GM12872 (cell line): Measurements from ENCODE around the gene XPO5.

Experiments used
- CTCF ChIP-seq: IDR thresholded peaks from 3 replicates; pipeline ENCODE4 v1.5.1; 2011; ENCODE audit warnings: low read depth, mild to moderate bottlenecking, low read length, moderate library complexity; ENCODE audit not compliant: insufficient read depth

XPO5 gene

GRCh38 chr6:43497129-43497396 is 78.8 kb downstream of the XPO5 start:
- no peak for TF ChIP-seq CTCF

- peak; percentile 61 for TF ChIP-seq CTCF
These were observed 79.3 kb downstream of the XPO5 start for GRCh38 chr6:43496370-43497128.

GRCh38 chr6:43495409-43495941 is 80.4 kb downstream of the XPO5 start:
- TF ChIP-seq CTCF: 0 out of 3 replicates have a peak, but pooled peaks have one; percentile 11

GRCh38 chr6:43494766-43495165 is 81.1 kb downstream of the XPO5 start:
- TF ChIP-seq CTCF: no peak

- TF ChIP-seq CTCF: no peak
These were observed 81.5 kb downstream of the XPO5 start for GRCh38 chr6:43494321-43494720.

GRCh38 chr6:43493833-43494232 is 82.0 kb downstream of the XPO5 start:
- no peak for TF ChIP-seq CTCF

GRCh38 chr6:43493230-43493629 is 82.6 kb downstream of the XPO5 start:
- TF ChIP-seq CTCF: no peak
